Testis (tissue), 2 donors: ENCODE data around the gene SLC41A3.

Experiments
- POLR2A ChIP-seq: fragments of 450-650 bp; IDR thresholded peaks from one replicate; pipeline ENCODE4 v1.6.1; 2017; ENCODE audit warnings: antibody characterized with exemption, mild to moderate bottlenecking, moderate library complexity
- TF ChIP-seq, protein P1 (sequence below), 3 experiments: fragments of 450-650 bp in 2 of 3; fragments of 200-600 bp in 1 of 3; sonication (generic) in 1 of 3; IDR thresholded peaks; one replicate each; pipeline ENCODE4 v1.5.1; 2016 to 2019; ENCODE audit warnings: antibody characterized with exemption in 3 of 3, mild to moderate bottlenecking in 2 of 3, moderate library complexity in 1 of 3

DNA sequence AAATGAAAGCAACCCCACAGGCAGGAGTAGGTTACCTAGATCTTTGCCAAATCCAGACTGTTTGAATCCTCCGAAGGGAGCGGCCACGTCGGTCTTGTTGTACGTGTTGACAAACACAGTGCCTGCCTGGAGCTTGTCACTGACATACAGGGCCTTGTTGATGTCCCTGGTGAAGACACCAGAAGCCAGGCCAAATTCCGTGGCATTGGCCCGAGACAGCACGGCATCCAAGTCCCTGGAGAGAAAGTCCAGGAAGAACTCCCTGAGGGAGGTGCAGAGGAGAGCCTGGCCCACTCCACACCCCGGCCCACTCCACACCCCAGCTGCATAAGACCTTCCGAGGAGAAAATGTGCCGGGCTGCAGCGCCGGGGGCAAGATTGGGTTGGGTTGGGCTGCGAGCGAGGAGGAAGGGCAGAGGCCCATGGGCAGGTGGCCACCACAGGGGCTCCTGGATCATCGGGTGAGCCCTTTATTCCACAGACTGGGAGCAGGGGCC is 21.8 kb upstream of the SLC41A3 start:
- TF ChIP-seq POLR2A: no peak
- TF ChIP-seq, protein P1, sequence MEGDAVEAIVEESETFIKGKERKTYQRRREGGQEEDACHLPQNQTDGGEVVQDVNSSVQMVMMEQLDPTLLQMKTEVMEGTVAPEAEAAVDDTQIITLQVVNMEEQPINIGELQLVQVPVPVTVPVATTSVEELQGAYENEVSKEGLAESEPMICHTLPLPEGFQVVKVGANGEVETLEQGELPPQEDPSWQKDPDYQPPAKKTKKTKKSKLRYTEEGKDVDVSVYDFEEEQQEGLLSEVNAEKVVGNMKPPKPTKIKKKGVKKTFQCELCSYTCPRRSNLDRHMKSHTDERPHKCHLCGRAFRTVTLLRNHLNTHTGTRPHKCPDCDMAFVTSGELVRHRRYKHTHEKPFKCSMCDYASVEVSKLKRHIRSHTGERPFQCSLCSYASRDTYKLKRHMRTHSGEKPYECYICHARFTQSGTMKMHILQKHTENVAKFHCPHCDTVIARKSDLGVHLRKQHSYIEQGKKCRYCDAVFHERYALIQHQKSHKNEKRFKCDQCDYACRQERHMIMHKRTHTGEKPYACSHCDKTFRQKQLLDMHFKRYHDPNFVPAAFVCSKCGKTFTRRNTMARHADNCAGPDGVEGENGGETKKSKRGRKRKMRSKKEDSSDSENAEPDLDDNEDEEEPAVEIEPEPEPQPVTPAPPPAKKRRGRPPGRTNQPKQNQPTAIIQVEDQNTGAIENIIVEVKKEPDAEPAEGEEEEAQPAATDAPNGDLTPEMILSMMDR (IDR thresholded peaks at IDR 0.05): no peak
